ENCODE measurements around the gene MSI2.

MSI2 gene

DNA sequence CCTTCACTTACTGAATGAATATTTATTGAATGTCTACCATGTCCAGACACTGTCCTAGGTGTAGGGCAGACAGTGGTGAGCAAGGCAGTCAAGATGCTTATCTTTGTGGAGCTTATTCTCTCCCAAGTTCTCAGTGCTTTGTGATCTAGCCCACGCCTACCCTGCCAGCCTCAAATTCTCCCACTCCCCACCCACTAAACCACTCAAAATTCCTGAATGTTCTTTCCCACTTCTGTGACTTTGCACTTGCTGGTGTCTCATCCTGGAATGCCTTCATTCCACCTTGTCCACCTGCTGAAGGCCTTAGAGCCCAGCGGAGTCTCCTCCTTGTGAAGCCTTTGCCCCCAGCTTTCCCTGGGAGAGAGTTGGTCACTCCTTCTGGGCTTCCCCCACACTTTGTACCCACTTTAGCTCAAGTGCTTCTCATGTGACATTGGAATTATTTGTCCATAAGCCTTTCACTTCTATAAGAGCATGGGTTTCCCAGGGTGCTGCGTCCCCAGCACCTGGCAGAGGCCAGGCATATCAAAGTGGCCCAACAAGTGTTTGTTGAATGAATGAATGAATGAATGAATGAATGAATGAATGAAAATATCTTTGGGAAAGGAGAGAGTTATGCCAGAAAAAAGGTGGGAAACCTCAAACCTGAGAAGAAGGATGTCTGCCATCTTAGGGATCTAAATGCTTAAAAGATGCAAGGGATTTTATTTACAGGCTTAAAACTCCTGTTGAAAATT, 465.8 kb downstream of the MSI2 start:
- DNase-seq (ENCODE audit: low read depth) = no peak

DNA sequence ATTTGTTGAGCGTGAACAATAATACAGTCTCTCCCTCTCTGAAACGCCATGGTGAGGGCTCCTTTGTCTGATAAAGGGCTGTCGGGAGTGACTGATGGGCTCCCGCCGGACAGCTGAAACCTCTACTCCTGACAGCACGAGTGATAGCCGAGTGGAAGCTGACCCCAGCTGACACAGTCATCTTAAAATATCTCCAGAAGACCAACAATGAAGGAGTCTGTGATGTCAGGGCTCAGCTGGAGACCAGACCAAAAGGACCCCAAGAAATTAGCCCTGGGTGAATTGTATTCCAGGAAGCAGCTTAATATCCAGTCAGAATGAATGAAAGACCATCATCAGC, 466.4 kb downstream of the MSI2 start:
- no peak for DNase-seq (ENCODE audit: low read depth)

DNA sequence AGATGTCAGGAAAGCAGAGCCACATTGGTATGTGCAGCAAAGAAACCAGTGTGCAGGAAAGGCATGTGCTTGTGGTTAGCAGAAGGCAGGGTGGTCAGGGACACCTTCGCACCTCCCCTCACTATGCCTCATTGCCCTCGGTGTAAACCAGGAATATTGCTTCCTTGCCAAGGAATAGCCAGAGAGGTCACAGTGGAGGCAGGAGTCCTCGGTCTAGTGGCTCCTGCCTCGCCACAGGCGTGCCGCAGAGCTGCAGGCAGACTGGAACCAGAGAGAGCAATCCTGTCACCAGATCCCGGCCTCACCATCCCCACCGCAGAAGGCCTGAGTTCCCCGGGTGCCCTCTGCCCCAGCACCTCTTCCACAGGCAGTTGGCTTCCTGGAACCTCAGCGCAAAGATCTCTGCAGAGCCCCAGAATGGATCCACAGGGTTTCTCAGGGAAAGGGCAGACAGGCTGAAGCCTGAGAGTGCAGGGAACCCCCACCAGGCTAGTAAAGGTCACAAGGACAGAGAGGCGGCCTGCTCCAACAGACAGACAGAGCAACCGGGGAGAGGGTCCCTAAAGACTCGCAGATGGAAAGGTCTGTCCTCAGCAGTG, 467.2 kb downstream of the MSI2 start:
- no peak for DNase-seq (ENCODE audit: low read depth)

DNA sequence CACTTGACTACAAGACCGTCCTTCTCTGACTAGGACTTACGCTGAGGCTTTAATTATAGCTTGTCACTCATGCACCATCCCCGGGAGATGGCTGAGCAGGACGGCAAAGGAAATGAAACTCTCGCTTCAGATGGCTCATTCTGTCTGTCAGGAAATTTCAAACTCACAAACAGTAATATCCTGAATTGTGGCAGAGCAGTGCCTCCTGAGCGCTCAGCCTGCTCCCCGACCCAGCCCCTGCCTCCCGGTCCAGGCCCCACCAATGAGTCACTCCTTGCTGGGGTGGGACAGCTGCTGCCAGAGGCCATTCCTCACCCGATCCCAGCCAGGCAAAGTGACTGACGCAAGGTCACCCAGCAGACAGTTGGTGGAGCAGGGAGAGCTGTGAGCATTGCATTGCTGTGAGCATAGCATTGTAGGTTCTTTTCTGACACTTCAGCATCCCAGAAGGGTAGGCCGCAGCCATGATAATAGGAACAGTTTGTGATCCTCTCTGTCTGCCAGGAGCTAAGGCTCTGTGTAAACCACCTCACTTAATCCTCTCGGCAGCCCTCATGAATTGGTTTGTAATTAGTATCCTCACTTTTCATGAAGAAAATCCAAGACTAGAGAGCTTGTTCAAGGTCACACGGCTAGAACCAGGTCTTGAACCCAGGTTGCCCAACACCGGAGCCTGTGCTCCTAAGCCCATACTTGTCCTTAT, 467.9 kb downstream of the MSI2 start:
- no peak for DNase-seq (ENCODE audit: low read depth)

DNA sequence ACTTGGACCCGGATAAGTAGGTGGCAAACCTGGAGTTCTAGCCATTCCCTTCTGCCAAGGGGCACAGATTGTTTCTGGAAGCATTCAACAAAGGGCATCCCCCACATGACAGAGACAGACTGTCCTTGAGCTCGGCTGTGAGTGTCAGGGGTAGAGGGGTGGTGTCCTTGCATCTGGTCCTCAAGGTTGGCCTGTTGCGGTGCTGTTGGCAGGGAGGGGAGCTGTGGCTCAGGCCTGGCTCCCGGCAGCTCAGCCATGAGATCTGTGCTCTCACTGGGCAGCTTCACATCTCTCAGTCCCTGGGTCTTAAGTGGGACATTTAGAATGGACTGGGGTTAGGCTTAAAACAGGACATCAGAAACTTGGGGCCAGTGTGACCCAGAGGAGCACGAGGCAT, 468.4 kb downstream of the MSI2 start:
- DNase-seq (ENCODE audit: low read depth) = no peak

DNA sequence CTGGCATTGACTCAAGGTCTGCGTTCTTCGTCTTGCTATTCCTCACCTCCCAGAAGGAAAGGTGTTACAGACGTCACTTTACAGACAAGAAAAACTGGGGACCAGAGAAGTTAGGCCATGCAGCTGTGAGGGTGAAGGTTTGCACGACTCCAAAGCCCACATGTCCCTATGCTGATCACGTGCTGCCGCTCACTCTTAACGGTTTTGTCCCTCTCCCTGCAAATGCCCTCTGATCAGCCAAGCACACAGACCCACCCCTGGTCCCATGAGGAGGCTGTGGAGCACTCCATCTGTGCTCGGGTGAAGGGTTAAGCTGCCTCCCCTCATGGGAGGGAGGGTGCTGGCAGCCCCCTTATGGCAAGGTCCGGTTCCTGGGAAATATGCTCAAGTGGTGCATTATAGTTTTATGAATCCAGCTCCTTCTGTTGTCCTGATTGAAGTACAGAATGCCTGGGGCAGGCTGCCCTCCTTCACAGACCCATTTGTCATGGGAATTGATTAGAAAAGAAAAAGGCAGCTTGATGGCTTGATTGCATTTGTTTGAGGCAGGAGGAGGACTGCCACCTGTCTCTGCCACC, 470.0 kb downstream of the MSI2 start:
- DNase-seq (ENCODE audit: low read depth) = no peak

DNA sequence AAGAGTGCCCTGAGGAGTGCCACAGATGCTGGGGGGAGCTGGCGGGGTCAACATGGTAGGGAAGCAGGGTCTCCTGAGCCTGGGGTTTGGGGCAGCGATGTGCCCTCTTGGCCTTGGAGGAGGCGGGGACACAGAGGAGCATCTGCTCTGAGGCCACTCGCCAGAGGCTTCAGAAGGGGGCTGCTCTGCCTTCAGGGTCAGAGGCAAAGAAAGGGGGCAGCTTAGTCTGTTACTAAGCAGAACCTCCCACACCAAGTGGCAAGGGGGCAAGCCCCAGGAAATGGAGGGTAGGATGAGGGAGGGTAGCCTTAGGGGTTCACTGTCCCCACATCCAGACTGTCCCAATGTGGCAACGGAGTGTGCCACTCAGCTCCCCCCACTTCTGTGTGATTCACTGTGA, 470.5 kb downstream of the MSI2 start:
- DNase-seq (ENCODE audit: low read depth) = no peak

DNA sequence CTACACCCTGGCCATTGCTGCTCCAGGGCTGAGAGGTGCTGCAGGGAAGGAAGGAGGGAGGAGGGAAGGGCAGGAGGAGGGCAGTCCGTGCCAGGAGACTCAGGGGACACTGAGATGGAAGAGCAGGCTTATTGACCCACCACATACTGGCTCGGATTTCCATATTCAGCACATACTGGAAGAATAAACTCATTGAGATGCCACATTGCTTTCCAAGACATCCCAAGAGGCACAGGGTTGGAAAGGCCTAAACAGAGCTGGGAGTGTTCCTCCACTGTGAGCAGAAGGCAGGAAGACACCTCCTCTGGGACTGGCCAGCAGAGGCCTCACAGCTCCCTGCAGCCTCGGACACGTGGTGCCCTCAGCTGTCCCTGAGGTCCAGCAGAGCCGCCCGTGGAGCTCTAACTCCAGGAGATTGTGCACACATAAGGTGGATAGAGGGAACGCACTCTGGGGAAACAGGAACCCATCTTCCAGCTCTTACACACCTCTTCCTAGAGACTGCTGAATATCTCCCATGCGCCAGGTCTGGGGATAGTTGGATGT, 471.4 kb downstream of the MSI2 start:
- no peak for DNase-seq (ENCODE audit: low read depth)

DNA sequence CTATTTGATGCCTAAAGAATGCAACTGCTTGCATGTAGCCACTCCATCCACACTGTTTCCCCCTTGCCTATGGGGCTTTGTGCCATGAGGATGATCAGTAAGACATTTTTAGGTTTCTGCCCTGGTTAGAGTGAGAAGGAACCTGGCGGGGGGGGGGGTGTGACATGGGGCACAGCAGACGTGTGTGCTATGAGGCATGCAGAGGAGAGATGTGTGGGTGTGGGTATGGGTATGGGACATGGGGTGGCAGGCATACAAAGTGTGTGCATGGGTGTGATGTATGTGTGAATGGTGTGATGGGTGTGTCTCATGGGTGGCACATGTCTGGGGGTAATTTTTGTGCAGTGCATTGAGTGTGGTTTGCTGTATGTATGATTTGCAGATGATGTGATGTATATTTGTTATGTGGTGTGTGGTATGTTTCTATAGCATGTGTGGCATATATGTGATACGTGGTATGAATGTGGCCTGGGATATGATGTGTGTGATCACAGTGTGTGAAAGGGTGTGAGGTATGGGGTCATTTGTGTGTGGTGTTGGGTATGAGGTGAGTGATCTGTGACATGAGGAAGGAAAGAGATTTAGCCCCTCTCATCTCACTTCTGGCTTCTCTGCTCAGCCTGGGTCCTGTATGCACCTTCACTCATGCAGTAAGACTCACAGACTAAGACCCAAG, 473.8 kb downstream of the MSI2 start:
- DNase-seq (ENCODE audit: low read depth) = no peak

DNA sequence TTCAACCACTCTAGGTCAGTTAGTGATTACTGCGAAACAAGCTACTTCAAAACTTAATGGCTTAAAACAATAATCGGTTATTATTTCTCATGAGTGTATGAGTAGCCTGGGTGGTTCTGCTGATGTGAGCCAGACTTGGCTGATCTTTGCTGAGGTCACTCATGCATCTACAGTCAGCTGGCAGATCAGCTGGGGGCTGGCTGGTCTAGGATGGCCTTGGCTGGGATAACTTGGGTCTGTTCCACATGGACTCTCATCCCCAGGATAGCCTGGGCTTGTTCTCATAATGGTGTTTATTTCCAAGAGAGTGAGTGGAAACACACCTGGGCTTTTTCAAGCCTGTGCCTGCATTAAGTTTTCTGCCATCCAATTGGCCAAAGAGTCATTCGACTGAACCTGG, 475.7 kb downstream of the MSI2 start:
- no peak for DNase-seq (ENCODE audit: low read depth)

DNA sequence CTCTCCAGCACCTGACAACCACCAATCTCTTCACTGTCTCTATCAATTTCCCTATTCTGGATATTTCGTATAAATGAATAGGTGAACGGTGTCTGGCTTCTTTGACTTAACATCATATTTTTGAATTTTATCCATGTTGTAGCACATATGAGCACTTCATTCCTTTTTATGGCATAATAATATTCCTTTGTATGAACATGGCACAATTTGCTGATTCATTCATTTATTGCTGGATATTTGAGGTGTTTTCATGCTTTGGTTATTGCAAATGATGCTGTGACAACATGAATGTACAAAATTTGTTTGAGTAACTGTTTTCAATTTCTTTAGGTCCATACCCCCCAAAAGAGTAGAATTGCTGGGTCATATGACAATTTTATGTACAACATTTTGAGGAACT, 476.8 kb downstream of the MSI2 start:
- DNase-seq (ENCODE audit: low read depth) = no peak

Measured in activated T-helper 1 cell treated with Interleukin-2 at 50 U/mL for 16 hours (primary cell).